HL-60 (cell line): ENCODE results near the gene ARSA.

ENCODE experiments used
- DNase-seq, 2 experiments: peaks; one replicate each; pipeline ENCODE4 v3.0.0-alpha.2; 2010 to 2020; ENCODE audit warnings: low read depth in 1 of 2, low spot score in 1 of 2
- H3K27ac ChIP-seq: fragments of 250-450 bp; sonication (Bioruptor Pico); replicated peaks from 2 replicates; pipeline ENCODE4 v1.5.1; 2020; ENCODE audit warnings: mild to moderate bottlenecking, moderate library complexity
- H3K27me3 ChIP-seq: fragments of 250-450 bp; sonication (Bioruptor Pico); 2 replicates; pipeline ENCODE4 v1.5.1; 2021; ENCODE audit warnings: mild to moderate bottlenecking, moderate library complexity; ENCODE audit not compliant: insufficient read depth, poor library complexity, severe bottlenecking
- H3K4me3 ChIP-seq: replicated peaks from 2 replicates; pipeline ENCODE4 v1.5.1; 2011; ENCODE audit warnings: mild to moderate bottlenecking, control low read depth, low read length; ENCODE audit not compliant: insufficient read depth
- CTCF ChIP-seq: IDR thresholded peaks from one replicate; pipeline ENCODE4 v1.5.1; 2011; ENCODE audit warnings: low read length, control low read depth, inconsistent platforms; ENCODE audit not compliant: insufficient read depth
- GABPA ChIP-seq: IDR thresholded peaks from 2 replicates; pipeline ENCODE4 v1.6.1; 2012; ENCODE audit warnings: low read depth
- POLR2AphosphoS5 ChIP-seq: IDR thresholded peaks from 2 replicates; pipeline ENCODE4 v1.6.1; 2012; ENCODE audit warnings: low read depth
- REST ChIP-seq: IDR thresholded peaks from 2 replicates; pipeline ENCODE4 v1.6.1; 2012; ENCODE audit warnings: low read depth; ENCODE audit not compliant: insufficient replicate concordance
- SPI1 ChIP-seq: IDR thresholded peaks from 2 replicates; pipeline ENCODE4 v1.6.1; 2012; ENCODE audit warnings: low read depth, mild to moderate bottlenecking, borderline replicate concordance

Gene ARSA

GRCh38 chr22:50621948-50622722 is 5.8 kb downstream of the ARSA start:
- Histone ChIP-seq H3K27ac (peak overlapping the region; percentile 59), H3K4me3 (peak overlapping the region; percentile 27), H3K27me3 (no peaks in the 10 kb centered on the region)
- DNase-seq, result peak in 1 of 2 experiments; percentile 42
- TF ChIP-seq CTCF (peak; percentile 26), POLR2AphosphoS5 (no peak), REST (no peak), SPI1 (peak; percentile 29; the same call in 1 of the 2 replicates)

GRCh38 chr22:50621356-50621880 is 6.5 kb downstream of the ARSA start:
- H3K27me3 ChIP-seq, result no peaks in the 10 kb centered on the region
- peak overlapping the region; percentile 59 for H3K27ac ChIP-seq
- H3K4me3 ChIP-seq, result no peak overlapping the region; the same call in 1 of the 2 replicates
- DNase-seq, result peak; percentile 71 to 74
- TF ChIP-seq GABPA, result no peak
- no peak for TF ChIP-seq CTCF
- TF ChIP-seq SPI1, result peak; percentile 94
- no peak for TF ChIP-seq REST
- TF ChIP-seq POLR2AphosphoS5, result 0 out of 2 replicates have a peak, but pooled peaks have one; percentile 17

- H3K4me3 ChIP-seq, result peak overlapping the region; percentile 12
- H3K27ac ChIP-seq, result no peak overlapping the region
- peak in 1 of 2 experiments; percentile 10 for DNase-seq
Measured at GRCh38 chr22:50620593-50621355, 7.2 kb downstream of the ARSA start.

More at GRCh38 chr22:50620593-50621355, 7.2 kb downstream of the ARSA start:
- H3K27me3 ChIP-seq, result no peaks in the 10 kb centered on the region
- TF ChIP-seq GABPA (no peak), POLR2AphosphoS5 (no peak), SPI1 (no peak), CTCF (peak; percentile 62), REST (no peak)
